GM12892 (cell line): ENCODE data around the gene PPP2R2C.

Source experiments
- DNase-seq: peaks from one replicate; pipeline ENCODE4 v3.0.0; 2011; ENCODE audit not compliant: insufficient read length
- FAIRE-seq: peaks from 2 replicates; lab custom pipeline; 2011; peaks lifted over from hg19 to GRCh38; lab: Jason Lieb, UNC
- POLR2A ChIP-seq: IDR thresholded peaks from 2 replicates; pipeline ENCODE4 v1.6.1; 2011; ENCODE audit warnings: low read depth, low read length, control low read depth
- POLR2AphosphoS5 ChIP-seq: IDR thresholded peaks from 2 replicates; pipeline ENCODE4 v1.6.1; 2011; ENCODE audit warnings: low read depth, low read length, control low read depth
- TAF1 ChIP-seq: IDR thresholded peaks from 2 replicates; pipeline ENCODE4 v1.6.1; 2011; ENCODE audit warnings: low read depth, mild to moderate bottlenecking, control low read depth, low read length, borderline replicate concordance

The PPP2R2C gene

DNA sequence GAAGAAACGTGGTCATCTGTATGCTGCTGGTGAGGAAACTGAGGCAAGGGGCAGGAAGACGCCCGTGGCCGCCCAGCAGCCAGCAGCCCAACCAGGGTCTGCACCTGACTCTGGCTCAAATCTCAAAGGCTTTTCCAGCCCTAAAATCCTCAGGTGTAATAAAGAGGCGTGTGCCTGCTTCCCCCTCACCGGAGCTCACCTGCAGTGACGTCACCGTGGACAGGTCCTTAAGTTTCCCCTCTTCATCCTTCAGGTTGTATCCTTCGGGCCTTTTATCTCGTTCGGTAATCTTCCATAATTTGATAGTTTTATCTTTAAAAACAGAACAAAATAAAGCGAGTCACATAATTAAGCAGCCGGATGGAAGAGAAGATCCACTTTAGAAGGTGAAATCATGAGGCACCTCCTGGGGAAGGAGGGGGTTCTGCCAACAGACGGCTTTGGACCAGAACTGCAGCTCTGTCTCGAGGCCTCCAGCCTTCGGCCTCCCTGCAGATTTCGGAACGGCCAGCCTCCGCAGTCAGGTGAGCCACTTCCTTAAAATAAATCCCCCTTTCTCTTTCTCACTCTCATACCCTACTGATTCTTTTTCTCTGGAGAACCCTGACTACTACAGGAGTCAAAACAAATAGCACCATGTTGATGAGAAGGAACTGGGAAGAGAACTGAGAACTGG lies 96.7 kb downstream of the PPP2R2C start:
- no peak for DNase-seq
- FAIRE-seq, result no peak
- TF ChIP-seq POLR2AphosphoS5 (no peak), TAF1 (no peak), POLR2A (no peak)

DNA sequence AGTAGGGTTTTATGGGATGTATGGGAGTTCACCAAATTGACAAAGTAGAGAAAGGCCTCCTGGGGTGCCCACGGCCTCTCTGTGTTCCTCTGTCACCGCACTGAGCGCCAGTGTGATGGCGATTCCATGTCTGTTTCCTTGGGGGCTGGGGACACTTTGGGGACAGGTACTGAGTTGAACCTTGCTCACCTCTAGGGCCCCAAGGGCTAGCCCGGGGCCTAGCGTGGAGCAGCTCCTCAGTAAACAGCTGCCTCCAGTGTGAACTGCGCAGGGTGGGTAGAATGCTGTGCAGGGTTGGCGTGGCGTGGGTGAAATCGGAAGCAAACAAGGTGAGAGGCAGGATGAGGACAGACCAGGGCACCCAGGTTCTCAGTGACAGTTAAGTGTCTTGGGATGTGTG lies 97.8 kb downstream of the PPP2R2C start:
- no peak for DNase-seq
- no peak for FAIRE-seq

DNA sequence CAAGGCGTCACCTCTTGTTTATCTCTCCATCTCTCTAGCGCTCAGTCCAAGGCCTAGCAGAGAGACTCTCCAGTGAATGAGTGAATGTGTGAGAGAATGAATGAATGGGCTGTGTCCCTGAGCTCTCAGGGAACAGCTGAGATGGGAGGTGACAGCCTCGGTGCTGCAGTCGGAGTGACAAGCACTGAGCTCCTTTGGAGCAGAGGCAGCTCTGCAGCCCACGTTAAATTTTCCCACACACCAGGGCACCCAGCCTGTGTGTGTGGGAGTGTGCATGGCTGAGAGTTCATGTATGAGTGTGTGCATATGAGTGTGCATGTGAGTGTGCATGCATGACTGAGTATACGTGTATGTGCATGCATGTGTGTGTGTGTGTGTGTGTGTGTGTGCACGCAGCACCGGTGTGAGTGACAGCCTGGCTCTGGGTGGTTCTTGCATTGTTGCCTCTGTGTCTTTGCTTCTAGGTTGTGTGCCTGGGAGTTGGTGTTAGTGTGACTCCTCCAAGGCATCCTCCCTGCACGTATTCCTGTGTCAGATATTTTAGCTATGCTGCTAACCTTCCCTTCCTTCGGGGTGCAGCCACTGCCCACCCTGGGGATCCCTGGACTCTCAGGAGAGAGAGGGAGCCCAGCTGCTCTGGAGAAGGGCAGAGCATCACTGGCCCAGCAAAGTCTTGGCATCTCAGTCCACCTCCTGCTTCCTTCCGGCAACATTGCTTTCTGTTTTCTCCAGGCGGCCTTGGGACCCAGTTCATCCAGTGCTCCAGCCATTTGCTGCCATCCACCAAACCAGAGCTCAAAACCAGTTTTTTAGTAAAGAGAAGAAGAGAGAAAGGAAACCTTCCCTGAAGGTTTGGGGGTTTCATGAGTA lies 98.6 kb downstream of the PPP2R2C start:
- TF ChIP-seq POLR2A (no peak), TAF1 (no peak), POLR2AphosphoS5 (no peak)
- no peak for FAIRE-seq
- no peak for DNase-seq

More for the DNA sequence above, 97.8 kb downstream of the PPP2R2C start:
- TF ChIP-seq POLR2AphosphoS5 (no peak), TAF1 (no peak), POLR2A (no peak)

DNA sequence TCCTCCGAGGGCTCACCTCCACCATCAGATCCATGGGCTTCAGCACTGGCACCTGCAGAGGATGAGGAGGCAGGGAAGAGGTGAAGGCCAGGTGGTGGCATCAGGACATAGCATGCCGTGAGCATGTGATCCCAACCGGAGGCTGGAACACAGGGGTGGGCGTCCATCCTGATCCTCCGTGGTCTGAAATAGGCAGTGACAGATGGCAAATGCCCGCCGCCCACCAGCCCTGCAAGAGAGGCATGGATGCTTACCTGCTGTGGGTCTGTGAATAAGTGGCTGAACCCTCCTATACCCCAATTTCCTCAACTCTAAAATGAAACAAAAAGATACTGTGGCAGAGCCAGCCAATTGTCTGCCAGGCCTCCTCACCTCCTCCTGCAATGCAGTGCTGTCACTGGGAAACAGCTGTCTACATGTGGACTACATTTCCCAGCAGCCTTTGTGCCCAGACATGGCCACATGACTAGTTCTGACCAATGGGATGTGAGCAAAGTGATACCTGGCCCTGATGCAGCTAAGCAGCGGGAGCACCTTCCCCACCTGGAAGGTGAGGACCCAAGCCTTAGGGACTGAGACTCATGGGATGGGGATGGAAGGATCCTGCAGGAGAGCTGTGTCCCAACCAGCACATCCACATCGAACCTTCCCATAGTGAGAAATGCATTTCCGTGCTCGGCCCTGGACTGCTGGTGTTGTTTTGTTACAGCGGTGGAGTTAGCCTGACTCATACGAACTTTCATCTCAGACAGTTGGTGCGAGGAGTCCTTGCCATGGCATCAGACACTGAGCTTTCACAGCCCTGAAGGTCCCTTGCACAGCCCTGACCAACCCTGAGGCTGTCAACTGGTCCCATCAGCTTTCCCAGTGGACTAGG lies 99.5 kb downstream of the PPP2R2C start:
- FAIRE-seq (peak; percentile 9), DNase-seq (peak; percentile 67)
- no peak for TF ChIP-seq TAF1
- no peak for TF ChIP-seq POLR2A
- no peak for TF ChIP-seq POLR2AphosphoS5

DNA sequence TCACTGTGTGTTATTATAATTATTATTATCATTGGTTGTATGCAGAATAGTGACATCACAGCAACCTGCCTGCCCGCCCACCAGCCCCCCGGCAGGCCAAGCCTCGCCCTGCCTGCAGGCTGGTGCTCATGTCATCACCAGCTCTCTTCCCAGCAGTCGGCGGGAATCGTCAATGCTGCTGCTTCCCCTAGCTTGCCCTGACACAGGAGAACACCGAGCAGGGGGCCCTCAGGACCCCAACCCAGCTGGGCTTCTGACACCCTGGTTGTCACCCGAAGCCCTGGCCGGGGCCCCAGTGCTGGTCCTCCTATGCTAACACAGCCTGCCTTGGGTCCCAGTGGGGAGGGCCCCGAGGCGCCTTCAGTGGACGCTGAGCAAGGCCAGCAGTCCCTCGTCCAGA lies 100.6 kb downstream of the PPP2R2C start:
- TF ChIP-seq POLR2A, result no peak
- no peak for TF ChIP-seq TAF1
- TF ChIP-seq POLR2AphosphoS5, result no peak
- no peak for FAIRE-seq
- DNase-seq, result no peak

DNA sequence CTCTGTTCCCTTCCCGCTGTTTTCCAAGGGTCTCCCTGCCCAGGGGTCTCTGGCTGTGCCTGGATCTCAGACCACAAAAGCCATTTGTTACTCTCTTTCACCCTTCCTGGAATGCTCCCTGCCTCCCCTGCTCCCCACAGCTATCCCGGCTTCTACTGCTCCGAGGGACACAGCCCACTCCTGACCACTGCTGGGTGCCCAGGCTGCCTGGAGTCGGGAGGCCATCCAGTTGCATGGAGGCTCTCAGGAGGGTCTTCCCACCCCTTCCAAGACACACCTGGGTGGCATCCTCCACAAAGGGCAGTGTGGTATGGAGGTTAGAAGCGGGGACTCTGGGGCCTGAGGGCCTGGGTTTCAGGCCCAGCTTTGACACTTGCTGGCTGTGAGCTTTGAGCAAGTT lies 101.1 kb downstream of the PPP2R2C start:
- FAIRE-seq (no peak), DNase-seq (no peak)
- TF ChIP-seq POLR2A (no peak), TAF1 (no peak), POLR2AphosphoS5 (no peak)

DNA sequence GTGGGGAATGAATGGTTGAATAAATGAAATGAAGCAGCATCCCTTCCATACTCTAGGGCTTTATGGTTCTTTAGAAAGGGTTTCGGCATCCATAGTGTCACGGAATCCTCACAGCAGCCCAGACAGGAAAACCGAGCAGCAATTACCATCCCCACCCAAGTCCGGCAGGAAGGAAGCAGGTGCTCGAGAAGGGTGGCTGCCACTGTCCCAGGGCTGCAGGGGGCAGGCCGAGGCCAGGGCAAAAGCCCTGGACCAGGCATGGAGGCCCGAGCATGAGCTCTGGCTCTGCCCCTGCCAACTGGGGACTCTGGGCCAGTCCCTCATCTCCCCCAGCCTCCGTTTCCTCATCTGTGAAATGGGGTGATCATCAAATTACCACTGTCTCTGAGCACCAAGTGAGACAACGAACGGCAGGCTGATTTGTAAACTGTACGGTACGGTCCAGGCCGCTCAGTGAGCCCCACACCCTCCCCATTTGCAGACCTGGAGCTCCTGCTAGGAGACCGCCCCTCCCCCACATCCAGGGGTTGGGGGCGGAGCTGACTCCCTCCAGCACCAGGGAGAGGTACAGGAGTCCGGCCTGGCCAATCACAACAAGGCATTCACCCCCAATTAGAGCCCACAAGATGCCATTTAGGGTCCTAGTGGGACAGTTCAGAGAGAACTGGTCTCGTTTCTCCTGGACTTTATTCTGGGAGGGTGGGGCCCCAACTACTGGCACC lies 102.3 kb downstream of the PPP2R2C start:
- no peak for FAIRE-seq
- no peak for DNase-seq
- TF ChIP-seq POLR2AphosphoS5, result no peak
- TF ChIP-seq TAF1, result no peak
- no peak for TF ChIP-seq POLR2A

DNA sequence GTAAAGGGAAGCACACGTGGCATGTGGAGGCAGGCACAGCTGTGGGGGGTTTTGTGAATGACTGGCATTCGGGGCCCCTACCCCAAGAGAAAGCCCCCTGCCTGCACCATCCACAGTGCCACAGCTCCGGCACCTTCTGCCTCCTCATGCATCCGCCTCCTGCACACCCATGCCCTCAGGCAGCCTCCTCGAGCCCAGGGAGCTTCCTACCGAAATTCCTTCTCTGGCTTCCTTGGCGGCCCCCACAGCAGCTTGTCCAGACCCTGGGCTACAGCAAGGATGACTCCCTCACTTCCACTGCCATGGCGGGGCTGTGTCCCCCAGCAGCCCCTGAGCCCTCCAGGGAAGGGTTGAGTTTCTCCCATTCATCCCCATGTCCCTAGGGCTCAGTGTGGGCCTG lies 102.9 kb downstream of the PPP2R2C start:
- TF ChIP-seq TAF1, result no peak
- no peak for TF ChIP-seq POLR2A
- no peak for TF ChIP-seq POLR2AphosphoS5
- FAIRE-seq, result no peak
- no peak for DNase-seq

DNA sequence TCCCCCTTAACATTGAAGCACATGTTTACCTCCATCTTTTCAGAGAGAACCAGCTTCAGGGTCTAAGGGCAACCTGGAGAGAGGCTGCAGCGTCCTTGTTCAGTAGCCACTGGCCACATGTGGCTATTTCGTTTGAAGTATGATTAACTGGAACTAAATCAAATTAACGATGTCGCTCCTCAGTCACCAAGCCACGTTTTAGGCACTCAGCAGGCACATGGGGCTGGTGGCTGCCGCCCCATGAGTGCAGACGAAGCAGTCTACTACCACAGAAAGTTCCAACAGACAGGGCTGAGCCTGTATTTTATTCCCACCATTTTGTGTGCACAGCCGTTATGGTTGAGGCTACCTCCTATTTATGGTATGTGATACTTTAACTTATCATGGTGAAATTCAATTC lies 103.4 kb downstream of the PPP2R2C start:
- FAIRE-seq, result no peak
- no peak for TF ChIP-seq POLR2A
- TF ChIP-seq TAF1, result no peak
- TF ChIP-seq POLR2AphosphoS5, result no peak

DNA sequence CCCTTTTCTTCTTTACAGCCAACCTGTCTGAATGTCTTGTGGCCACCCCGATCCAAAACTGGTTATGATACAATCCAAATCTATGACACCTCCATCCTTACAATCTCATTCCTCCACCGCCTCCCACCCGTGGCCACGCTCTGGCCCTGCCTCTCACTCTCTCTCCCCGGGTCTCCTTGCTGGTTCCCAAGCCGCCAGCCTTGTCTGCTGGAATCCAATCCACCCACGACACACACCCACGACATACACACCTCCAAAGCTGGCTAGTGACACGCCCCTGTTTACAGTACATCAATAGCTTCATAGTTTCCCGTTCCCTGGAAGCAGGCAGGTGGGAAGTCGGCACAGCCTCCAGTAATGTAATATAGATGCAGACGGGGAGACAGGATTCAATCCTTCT lies 103.8 kb downstream of the PPP2R2C start:
- DNase-seq, result no peak
- no peak for TF ChIP-seq TAF1
- TF ChIP-seq POLR2A, result no peak
- no peak for TF ChIP-seq POLR2AphosphoS5
- no peak for FAIRE-seq

More for the DNA sequence above, 103.4 kb downstream of the PPP2R2C start:
- DNase-seq, result no peak

DNA sequence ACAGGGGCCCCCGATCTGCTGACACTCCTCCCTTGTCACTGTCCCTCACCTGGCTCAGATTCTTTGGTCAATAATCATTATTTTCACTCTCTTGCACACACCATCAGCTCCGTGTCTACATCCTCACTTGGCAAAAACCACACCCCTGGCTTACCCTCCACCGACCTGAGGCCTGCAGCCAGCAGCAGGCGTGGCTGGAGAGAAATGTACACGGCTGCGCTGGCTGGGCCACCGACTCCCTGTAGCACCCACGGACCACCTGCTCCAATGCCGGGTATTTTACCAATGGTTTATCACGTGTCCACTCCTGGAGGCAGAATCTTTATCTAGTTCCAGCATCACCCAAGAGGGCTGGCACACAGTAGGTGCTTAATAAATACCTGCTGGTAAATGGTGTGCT lies 104.3 kb downstream of the PPP2R2C start:
- no peak for FAIRE-seq
- no peak for DNase-seq
- TF ChIP-seq POLR2AphosphoS5, result no peak
- no peak for TF ChIP-seq TAF1
- TF ChIP-seq POLR2A, result no peak

DNA sequence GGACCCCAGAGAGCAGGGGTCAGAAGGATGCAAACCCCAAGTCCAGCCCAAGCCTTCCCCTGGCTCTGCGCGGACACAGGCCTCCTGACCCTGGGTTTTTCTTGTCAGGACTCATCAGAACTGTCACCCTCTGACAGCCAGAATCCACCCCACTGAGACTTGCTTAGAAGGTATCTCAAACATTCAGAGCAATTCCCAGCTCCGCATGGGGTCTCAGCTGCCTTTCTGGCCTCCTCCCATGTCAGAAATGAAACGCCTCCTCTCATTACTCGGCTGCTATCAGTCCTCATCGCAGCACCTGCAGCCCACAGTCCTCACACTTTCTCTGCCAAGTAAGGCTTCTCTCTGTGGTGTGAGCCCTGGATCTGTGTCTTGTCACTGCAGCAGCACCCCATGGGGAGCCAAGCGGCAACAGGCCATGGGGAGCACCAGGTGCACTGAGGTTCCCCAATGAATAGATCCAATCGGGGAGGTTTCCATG lies 105.0 kb downstream of the PPP2R2C start:
- TF ChIP-seq POLR2AphosphoS5, result no peak
- no peak for TF ChIP-seq POLR2A
- no peak for TF ChIP-seq TAF1
- no peak for DNase-seq

More for the DNA sequence above, 105.0 kb downstream of the PPP2R2C start:
- no peak for FAIRE-seq
